SK-N-SH (cell line): ENCODE results near the gene MAP2K5. TPM values are rescaled to one million over a fixed set of nuclear protein-coding genes. Genes with fewer than 3 reads are reported as not detected.

Experiments used
- CTCF ChIA-PET: fragments of 300-600, 350-600 bp; formaldehyde crosslinking; extraction: SDS; loops from one replicate; lab custom pipeline; 2021; lab: Yijun Ruan, JAX
- POLR2A ChIA-PET: fragments of 350-600 bp; sonication (Branson Sonifier 250); formaldehyde crosslinking; extraction: SDS; loops from one replicate; lab custom pipeline; 2020; ENCODE audit warnings: antibody characterized with exemption, inconsistent platforms; lab: Yijun Ruan, JAX
- DNase-seq: peaks from one replicate; pipeline ENCODE4 v3.0.0; 2012
- H2AFZ ChIP-seq: fragments of 200-600 bp; sonication (generic); 2 replicates; pipeline ENCODE4 v1.8.1; 2016; ENCODE audit warnings: antibody characterized with exemption, mild to moderate bottlenecking, low read depth
- H3F3A ChIP-seq: fragments of 200-600 bp; sonication (generic); replicated peaks from 2 replicates; pipeline ENCODE3; 2016; ENCODE audit warnings: antibody characterized with exemption, mild to moderate bottlenecking; ENCODE audit not compliant: insufficient read depth
- H3K27ac ChIP-seq, 2 experiments: fragments of 200-500 bp in 1 of 2; fragments of 200-600 bp in 1 of 2; sonication (Bioruptor generic) in 1 of 2; sonication (generic), shearing (Covaris generic) in 1 of 2; 2 replicates each; pipeline versions ENCODE4 v1.5.1 to v1.6.1; 2014 to 2016; ENCODE audit warnings: low read depth in 2 of 2, inconsistent platforms in 1 of 2, low read length in 1 of 2, mild to moderate bottlenecking in 1 of 2, mixed read lengths in 1 of 2
- H3K27me3 ChIP-seq: fragments of 200-600 bp; sonication (generic), shearing (Covaris generic); 2 replicates; pipeline ENCODE4 v1.6.1; 2016; ENCODE audit warnings: mixed run types; ENCODE audit not compliant: insufficient read depth
- H3K36me3 ChIP-seq, 2 experiments: fragments of 200-500 bp in 1 of 2; fragments of 200-600 bp in 1 of 2; sonication (Bioruptor generic) in 1 of 2; sonication (generic) in 1 of 2; replicated peaks in 1 of 2; 2 replicates each; pipeline versions ENCODE3 to v1.5.1; 2014 to 2016; ENCODE audit warnings: low read length in 1 of 2, mild to moderate bottlenecking in 1 of 2; ENCODE audit not compliant: insufficient read depth in 2 of 2, control insufficient read depth in 1 of 2
- H3K4me1 ChIP-seq, 2 experiments: fragments of 200-500 bp in 1 of 2; fragments of 200-600 bp in 1 of 2; sonication (Bioruptor generic) in 1 of 2; sonication (generic), shearing (Covaris generic) in 1 of 2; 2 replicates each; pipeline versions ENCODE4 v1.5.1 to v1.6.1; 2014 to 2016; ENCODE audit warnings: low read depth in 1 of 2, low read length in 1 of 2, mixed run types in 1 of 2; ENCODE audit not compliant: insufficient read depth in 2 of 2, control insufficient read depth in 1 of 2
- H3K4me2 ChIP-seq: fragments of 200-600 bp; sonication (generic), shearing (Covaris generic); 2 replicates; pipeline ENCODE4 v1.6.1; 2017; ENCODE audit warnings: mixed run types
- H3K4me3 ChIP-seq, 2 experiments: fragments of 200-500 bp in 1 of 2; fragments of 200-600 bp in 1 of 2; sonication (Bioruptor generic) in 1 of 2; sonication (generic), shearing (Covaris generic) in 1 of 2; 2 replicates each; pipeline versions ENCODE4 v1.5.1 to v1.8.1; 2014 to 2016; ENCODE audit warnings: low read depth in 2 of 2, inconsistent platforms in 1 of 2, low read length in 1 of 2, mild to moderate bottlenecking in 1 of 2, mixed read lengths in 1 of 2, moderate library complexity in 1 of 2
- H3K79me2 ChIP-seq: fragments of 200-600 bp; sonication (generic); 2 replicates; pipeline ENCODE4 v1.8.1; 2017; ENCODE audit warnings: mild to moderate bottlenecking; ENCODE audit not compliant: insufficient read depth
- H3K9ac ChIP-seq: fragments of 200-600 bp; sonication (generic); 2 replicates; pipeline ENCODE4 v1.6.1; 2017; ENCODE audit warnings: mixed run types
- H3K9me2 ChIP-seq: fragments of 200-600 bp; sonication (generic); 2 replicates; pipeline ENCODE4 v1.6.1; 2017; ENCODE audit warnings: mixed run types
- H3K9me3 ChIP-seq: fragments of 200-600 bp; sonication (generic); 2 replicates; pipeline ENCODE4 v1.6.1; 2017; ENCODE audit warnings: mixed run types, mild to moderate bottlenecking, moderate library complexity
- H4K20me1 ChIP-seq: fragments of 200-600 bp; sonication (generic); 2 replicates; pipeline ENCODE4 v1.6.1; 2017; ENCODE audit warnings: mild to moderate bottlenecking, mixed run types; ENCODE audit not compliant: insufficient read depth
- CHD2 ChIP-seq: fragments of 150-350 bp; IDR thresholded peaks from 2 replicates; pipeline ENCODE4 v1.6.1; 2018; ENCODE audit warnings: low read length; ENCODE audit not compliant: partially characterized antibody
- EP300 ChIP-seq, 2 experiments: IDR thresholded peaks; 2 replicates each; pipeline versions ENCODE4 v1.4.0 to v1.6.1; 2012; ENCODE audit warnings: borderline replicate concordance in 1 of 2, low read depth in 1 of 2, low read length in 1 of 2
- EZH2phosphoT487 ChIP-seq: fragments of 200-600 bp; sonication (generic); IDR thresholded peaks from 2 replicates; pipeline ENCODE4 v1.6.1; 2017; ENCODE audit warnings: low read depth, mixed run types, mild to moderate bottlenecking, antibody characterized with exemption, moderate library complexity, borderline replicate concordance
- FOSL2 ChIP-seq: IDR thresholded peaks from 2 replicates; pipeline ENCODE4 v1.4.0; 2012; ENCODE audit warnings: low read depth, mild to moderate bottlenecking, moderate library complexity, borderline replicate concordance
- FOXJ3 ChIP-seq: sonication (generic); formaldehyde crosslinking; IDR thresholded peaks from 2 replicates; pipeline ENCODE4 v1.5.1; 2020; ENCODE audit warnings: mild to moderate bottlenecking, missing genetic modification reagents
- FOXM1 ChIP-seq: IDR thresholded peaks from 2 replicates; pipeline ENCODE4 v1.4.0; 2012; ENCODE audit warnings: low read depth, mild to moderate bottlenecking
- GABPA ChIP-seq: IDR thresholded peaks from 2 replicates; pipeline ENCODE4 v1.4.0; 2012; ENCODE audit warnings: low read depth, mild to moderate bottlenecking
- GATA2 ChIP-seq: sonication (generic); formaldehyde crosslinking; IDR thresholded peaks from 2 replicates; pipeline ENCODE4 v1.5.0; 2020; ENCODE audit warnings: mild to moderate bottlenecking, missing genetic modification reagents
- IRF3 ChIP-seq: fragments of 150-350 bp; IDR thresholded peaks from 2 replicates; pipeline ENCODE4 v1.6.1; 2016; ENCODE audit warnings: mild to moderate bottlenecking, low read depth, low read length
- NFIC ChIP-seq: IDR thresholded peaks from 2 replicates; pipeline ENCODE4 v1.4.0; 2012; ENCODE audit warnings: borderline replicate concordance
- RAD21 ChIP-seq: IDR thresholded peaks from 2 replicates; pipeline ENCODE4 v1.6.1; 2012; ENCODE audit warnings: mild to moderate bottlenecking, low read length
- RCOR1 ChIP-seq: fragments of 150-350 bp; IDR thresholded peaks from 2 replicates; pipeline ENCODE4 v1.6.1; 2017; ENCODE audit warnings: antibody characterized with exemption, low read length
- RFX5 ChIP-seq: IDR thresholded peaks from 2 replicates; pipeline ENCODE4 v1.6.1; 2012; ENCODE audit warnings: mild to moderate bottlenecking, improper control_type of control experiment, low read length
- RXRA ChIP-seq: IDR thresholded peaks from 2 replicates; pipeline ENCODE4 v1.4.0; 2012; ENCODE audit warnings: low read depth, mild to moderate bottlenecking, borderline replicate concordance
- SIN3A ChIP-seq: IDR thresholded peaks from 2 replicates; pipeline ENCODE4 v1.6.1; 2012; ENCODE audit warnings: low read depth, mild to moderate bottlenecking, low read length, moderate library complexity, borderline replicate concordance
- SMC3 ChIP-seq: IDR thresholded peaks from 2 replicates; pipeline ENCODE4 v1.6.1; 2012; ENCODE audit warnings: low read depth, low read length, improper control_type of control experiment
- TCF12 ChIP-seq: IDR thresholded peaks from 2 replicates; pipeline ENCODE4 v1.4.0; 2012
- TEAD4 ChIP-seq: IDR thresholded peaks from 2 replicates; pipeline ENCODE4 v1.4.0; 2012; ENCODE audit warnings: mild to moderate bottlenecking, borderline replicate concordance; ENCODE audit not compliant: insufficient read depth
- WGBS: methylation state at CpG from one replicate; pipeline ENCODE4 v1.1.6; 2017; ENCODE audit warnings: low lambda C conversion rate; 5-methylcytosine and 5-hydroxymethylcytosine counted together
- polyA plus RNA-seq, 3 experiments: library from polyadenylated mRNA; depleted of rRNA; stranded (reverse); fragments of >200 nt; gene quantifications; 2 replicates each; pipeline ENCODE4 v1.2.3, GENCODE V29; 2012
- TF ChIP-seq, protein P1 (sequence below): IDR thresholded peaks from 2 replicates; pipeline ENCODE4; 2012

The MAP2K5 gene
- polyA plus RNA-seq, 1 of the 3 experiments (the other 2 are of a cell fraction), result 6.2 TPM

GRCh38 chr15:67777071-67777470 lies 234.6 kb downstream of the MAP2K5 start:
- 91% methylated on average over 5 of the region's 5 CpGs for WGBS
- Histone ChIP-seq H3K79me2 (no peaks in the 10 kb centered on the region), H3K36me3 (peaks cover 0 to 2% of the 10 kb centered on the region in 2 experiments), H3K27ac (no peak overlapping the region), H3K4me2 (no peak overlapping the region), H3K9me2 (no peaks in the 10 kb centered on the region), H3F3A (no peaks in the 10 kb centered on the region), H4K20me1 (no peaks in the 10 kb centered on the region), H2AFZ (no peak overlapping the region), H3K9ac (no peak overlapping the region), H3K4me3 (no peak overlapping the region), H3K4me1 (peaks cover 2 to 12% of the 10 kb centered on the region in 2 experiments), H3K9me3 (no peaks in the 10 kb centered on the region), H3K27me3 (no peaks in the 10 kb centered on the region)
- CTCF ChIA-PET, result interaction anchor here (1.3 kb wide), 1 partner anchor 47 kb away, joined by 3 read pairs; no protein-coding TSS in a partner anchor
- no peak for DNase-seq
- POLR2A ChIA-PET, result no interaction called here
- TF ChIP-seq RXRA, result no peak
- TF ChIP-seq SIN3A, result no peak
- no peak for TF ChIP-seq TEAD4
- no peak for TF ChIP-seq RAD21
- TF ChIP-seq TCF12, result no peak
- TF ChIP-seq IRF3, result no peak
- TF ChIP-seq GABPA, result no peak
- no peak for TF ChIP-seq RCOR1

DNA sequence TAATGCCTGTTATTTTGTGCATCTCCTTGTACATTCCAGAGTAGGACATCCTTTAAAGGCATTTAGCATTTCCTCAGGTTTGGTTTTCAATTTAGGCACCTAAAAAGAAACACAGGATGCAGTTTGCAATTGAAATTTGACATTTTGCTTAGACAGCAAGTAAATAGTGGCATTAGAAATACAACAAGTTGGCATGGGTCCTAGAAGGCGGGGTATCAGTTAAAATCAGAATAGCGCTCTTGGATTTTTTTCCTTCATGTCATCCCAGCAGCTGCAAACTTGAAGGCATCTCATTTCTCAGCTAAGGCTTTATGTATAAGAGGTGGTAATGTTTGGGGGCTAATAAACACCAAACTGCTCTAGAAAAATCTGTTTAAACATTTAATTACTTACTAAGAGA lies 235.3 kb downstream of the MAP2K5 start:
- ChIA-PET CTCF (interaction anchor here (1.3 kb wide), 1 partner anchor 46 kb away, joined by 3 read pairs; no protein-coding TSS in a partner anchor), POLR2A (no interaction called here)
- Histone ChIP-seq H4K20me1 (no peaks in the 10 kb centered on the region), H3K9ac (no peak overlapping the region), H2AFZ (no peak overlapping the region), H3K27me3 (no peaks in the 10 kb centered on the region), H3K27ac (no peak overlapping the region), H3K4me2 (no peak overlapping the region), H3K4me1 (peaks cover 2 to 12% of the 10 kb centered on the region in 2 experiments), H3K79me2 (no peaks in the 10 kb centered on the region), H3K9me2 (no peaks in the 10 kb centered on the region), H3K36me3 (peaks cover 0 to 2% of the 10 kb centered on the region in 2 experiments), H3F3A (no peaks in the 10 kb centered on the region), H3K9me3 (no peaks in the 10 kb centered on the region), H3K4me3 (no peak overlapping the region)
- TF ChIP-seq NFIC (0 out of 2 replicates have a peak, but pooled peaks have one; percentile 22), FOXJ3 (CRISPR knock-in tag) (no peak)
- no peak for DNase-seq
- WGBS, result 87% methylated on average over 2 of the region's 2 CpGs

DNA sequence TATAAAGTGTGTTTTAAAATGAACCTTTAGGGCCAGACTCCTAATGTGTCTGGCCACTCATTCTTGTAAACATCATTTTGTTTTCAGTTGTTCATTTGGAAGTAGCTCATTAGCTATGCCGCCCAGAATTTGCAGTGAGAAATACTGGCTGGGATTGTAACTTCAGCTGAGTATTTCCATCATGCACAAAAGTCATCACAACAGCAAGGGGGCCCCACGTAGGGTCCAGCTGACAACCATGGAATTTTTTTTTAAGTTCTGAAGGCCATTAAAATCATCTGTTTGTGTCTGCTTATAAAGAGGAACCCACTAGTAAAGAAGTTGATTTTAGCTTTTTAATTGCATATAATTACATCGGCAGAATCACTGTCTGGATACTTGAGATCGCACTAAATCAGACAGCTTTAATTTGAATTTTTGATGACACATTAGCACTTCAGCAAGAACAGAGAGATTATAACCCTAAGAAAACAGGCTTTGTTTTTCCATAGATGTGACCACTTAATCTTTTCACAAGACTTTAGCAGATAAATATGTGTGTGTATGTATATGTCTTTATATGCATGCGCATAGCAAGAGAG lies 236.6 kb downstream of the MAP2K5 start:
- ChIA-PET CTCF (interaction anchor here (0.7 kb wide), 1 partner anchor 36 kb away, joined by 3 read pairs; no protein-coding TSS in a partner anchor), POLR2A (no interaction called here)
- Histone ChIP-seq H3K4me1 (peaks cover 2 to 12% of the 10 kb centered on the region in 2 experiments), H3K4me2 (no peak overlapping the region), H3K79me2 (no peaks in the 10 kb centered on the region), H3K9me3 (no peaks in the 10 kb centered on the region), H3K9me2 (no peaks in the 10 kb centered on the region), H3K27me3 (no peaks in the 10 kb centered on the region), H3K9ac (no peak overlapping the region), H3F3A (no peaks in the 10 kb centered on the region), H2AFZ (no peak overlapping the region), H3K27ac (no peak overlapping the region), H4K20me1 (no peaks in the 10 kb centered on the region), H3K4me3 (no peak overlapping the region), H3K36me3 (peaks cover 0 to 6% of the 10 kb centered on the region in 2 experiments)
- no peak for DNase-seq
- WGBS, result 94% methylated on average over 5 of the region's 5 CpGs
- TF ChIP-seq RCOR1 (no peak), CHD2 (no peak), RXRA (no peak), TEAD4 (no peak), SMC3 (no peak), FOSL2 (no peak), FOXM1 (no peak), SIN3A (no peak), GABPA (no peak), FOXJ3 (CRISPR knock-in tag) (no peak), GATA2 (CRISPR knock-in tag) (no peak), RFX5 (no peak), EP300 (IDR thresholded peaks at IDR 0.05; ENCODE audit: borderline replicate concordance in 1 of 2, low read depth in 1 of 2, low read length in 1 of 2) (no peak), EZH2phosphoT487 (no peak)
- TF ChIP-seq, protein P1, sequence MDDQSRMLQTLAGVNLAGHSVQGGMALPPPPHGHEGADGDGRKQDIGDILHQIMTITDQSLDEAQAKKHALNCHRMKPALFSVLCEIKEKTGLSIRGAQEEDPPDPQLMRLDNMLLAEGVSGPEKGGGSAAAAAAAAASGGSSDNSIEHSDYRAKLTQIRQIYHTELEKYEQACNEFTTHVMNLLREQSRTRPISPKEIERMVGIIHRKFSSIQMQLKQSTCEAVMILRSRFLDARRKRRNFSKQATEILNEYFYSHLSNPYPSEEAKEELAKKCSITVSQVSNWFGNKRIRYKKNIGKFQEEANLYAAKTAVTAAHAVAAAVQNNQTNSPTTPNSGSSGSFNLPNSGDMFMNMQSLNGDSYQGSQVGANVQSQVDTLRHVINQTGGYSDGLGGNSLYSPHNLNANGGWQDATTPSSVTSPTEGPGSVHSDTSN, result no peak
